Thoracic aorta (tissue), 2 donors: ENCODE results near the gene PRKCA. TPM values are rescaled to one million over a fixed set of nuclear protein-coding genes. Genes with fewer than 3 reads are reported as not detected.

ENCODE experiments used
- ATAC-seq: fragments of 150-250 bp; one replicate; pipeline ENCODE4 v1.8.0; 2017; ENCODE audit warnings: low read depth; ENCODE audit not compliant: insufficient number of reproducible peaks, low FRiP score
- DNase-seq: peaks from one replicate; pipeline ENCODE4 v3.0.0-alpha.2; 2020; ENCODE audit warnings: low spot score
- H3K27ac ChIP-seq, 2 donors: fragments of 200-600 bp; sonication (generic); 1 replicate in 1 of 2; 2 replicates in 1 of 2; pipeline ENCODE4 v1.5.1; 2016; ENCODE audit warnings: mild to moderate bottlenecking in 2 of 2, moderate library complexity in 2 of 2
- H3K27me3 ChIP-seq: fragments of 200-600 bp; sonication (generic); replicated peaks from 2 replicates; pipeline ENCODE4 v1.6.0; 2016; ENCODE audit warnings: mild to moderate bottlenecking; ENCODE audit not compliant: insufficient read depth
- H3K36me3 ChIP-seq: fragments of 200-600 bp; sonication (generic); one replicate; pipeline ENCODE4 v1.5.1; 2016
- H3K4me1 ChIP-seq, 2 donors: fragments of 200-600 bp; sonication (generic); 1 replicate in 1 of 2; 2 replicates in 1 of 2; pipeline versions ENCODE4 v1.5.1 to v1.6.0; 2016; ENCODE audit warnings: low read depth in 2 of 2, mild to moderate bottlenecking in 1 of 2; ENCODE audit not compliant: control insufficient read depth in 1 of 2
- H3K4me3 ChIP-seq: fragments of 200-600 bp; sonication (generic); 2 replicates; pipeline ENCODE4 v1.5.1; 2016; ENCODE audit warnings: mild to moderate bottlenecking
- H3K9me3 ChIP-seq: fragments of 200-600 bp; sonication (generic); 2 replicates; pipeline ENCODE4 v1.5.1; 2016
- total RNA-seq, 2 donors: library from RNA; depleted of rRNA; stranded (reverse); fragments of >200 nt; gene quantifications; one replicate each; pipeline versions ENCODE4 v1.1.0 to v1.2.3, GENCODE V29; 2016
- TF ChIP-seq, protein P1 (sequence below): fragments of 200-600 bp; sonication (generic); IDR thresholded peaks from one replicate; pipeline ENCODE4 v1.5.1; 2019; ENCODE audit warnings: antibody characterized with exemption

The PRKCA gene
- total RNA-seq, 2 donors from 2014 or later: 9.1 to 11.6 TPM

DNA sequence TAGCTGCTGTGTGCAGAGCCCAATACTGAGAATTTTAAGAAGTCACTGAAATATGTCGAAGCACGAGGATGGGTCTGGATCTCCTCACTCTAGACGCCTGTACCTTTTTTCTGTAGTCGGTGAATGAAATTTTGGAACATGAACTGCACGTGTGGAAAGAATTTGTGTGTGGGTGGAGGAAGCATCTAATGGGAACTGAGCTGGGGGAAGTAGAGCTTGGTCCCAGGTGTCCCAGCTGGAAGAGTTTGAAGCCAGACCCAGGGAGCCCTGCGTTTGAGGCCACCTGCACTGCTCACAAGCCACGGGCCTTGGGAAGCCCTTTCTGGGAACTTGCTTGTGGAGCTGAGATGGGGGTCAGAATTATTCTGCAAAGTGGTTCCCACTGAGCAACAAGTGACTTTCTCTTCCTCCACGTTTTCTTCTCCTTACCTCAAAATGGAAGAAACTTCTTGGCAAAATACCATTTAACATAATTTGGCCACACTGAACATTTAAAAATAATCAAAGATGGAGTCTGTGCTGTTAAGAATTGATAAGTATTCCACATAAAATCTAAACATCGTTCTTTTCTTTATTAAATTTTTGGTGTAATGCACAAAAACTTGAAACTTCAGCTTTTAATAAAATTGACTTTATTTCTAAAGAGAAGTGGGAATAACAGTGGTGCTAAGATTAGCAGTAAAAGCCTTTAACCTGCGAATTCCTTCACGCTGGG, 163.8 kb downstream of the PRKCA start:
- DNase-seq (no peak), ATAC-seq (no peak)
- H3K4me1 ChIP-seq: peaks cover 7 to 26% of the 10 kb centered on the region in 2 donors
- no peaks in the 10 kb centered on the region for H3K36me3 ChIP-seq
- H3K27ac ChIP-seq: peak overlapping the region in 1 of 2 donors; percentile 0
- peak overlapping the region; percentile 42 for H3K4me3 ChIP-seq
- no peaks in the 10 kb centered on the region for H3K27me3 ChIP-seq
- TF ChIP-seq, protein P1, sequence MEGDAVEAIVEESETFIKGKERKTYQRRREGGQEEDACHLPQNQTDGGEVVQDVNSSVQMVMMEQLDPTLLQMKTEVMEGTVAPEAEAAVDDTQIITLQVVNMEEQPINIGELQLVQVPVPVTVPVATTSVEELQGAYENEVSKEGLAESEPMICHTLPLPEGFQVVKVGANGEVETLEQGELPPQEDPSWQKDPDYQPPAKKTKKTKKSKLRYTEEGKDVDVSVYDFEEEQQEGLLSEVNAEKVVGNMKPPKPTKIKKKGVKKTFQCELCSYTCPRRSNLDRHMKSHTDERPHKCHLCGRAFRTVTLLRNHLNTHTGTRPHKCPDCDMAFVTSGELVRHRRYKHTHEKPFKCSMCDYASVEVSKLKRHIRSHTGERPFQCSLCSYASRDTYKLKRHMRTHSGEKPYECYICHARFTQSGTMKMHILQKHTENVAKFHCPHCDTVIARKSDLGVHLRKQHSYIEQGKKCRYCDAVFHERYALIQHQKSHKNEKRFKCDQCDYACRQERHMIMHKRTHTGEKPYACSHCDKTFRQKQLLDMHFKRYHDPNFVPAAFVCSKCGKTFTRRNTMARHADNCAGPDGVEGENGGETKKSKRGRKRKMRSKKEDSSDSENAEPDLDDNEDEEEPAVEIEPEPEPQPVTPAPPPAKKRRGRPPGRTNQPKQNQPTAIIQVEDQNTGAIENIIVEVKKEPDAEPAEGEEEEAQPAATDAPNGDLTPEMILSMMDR: no peak
- no peaks in the 10 kb centered on the region for H3K9me3 ChIP-seq

GRCh38 chr17:66466840-66467367, 164.5 kb downstream of the PRKCA start:
- H3K9me3 ChIP-seq: no peaks in the 10 kb centered on the region
- H3K36me3 ChIP-seq: no peaks in the 10 kb centered on the region
- H3K27me3 ChIP-seq: no peaks in the 10 kb centered on the region
- ATAC-seq (peak; percentile 60), DNase-seq (no peak)
- H3K27ac ChIP-seq: peak overlapping the region; percentile 0 to 66
- TF ChIP-seq, protein P1: no peak
- H3K4me1 ChIP-seq: peaks cover 7 to 26% of the 10 kb centered on the region in 2 donors
- peak overlapping the region; percentile 42 for H3K4me3 ChIP-seq

DNA sequence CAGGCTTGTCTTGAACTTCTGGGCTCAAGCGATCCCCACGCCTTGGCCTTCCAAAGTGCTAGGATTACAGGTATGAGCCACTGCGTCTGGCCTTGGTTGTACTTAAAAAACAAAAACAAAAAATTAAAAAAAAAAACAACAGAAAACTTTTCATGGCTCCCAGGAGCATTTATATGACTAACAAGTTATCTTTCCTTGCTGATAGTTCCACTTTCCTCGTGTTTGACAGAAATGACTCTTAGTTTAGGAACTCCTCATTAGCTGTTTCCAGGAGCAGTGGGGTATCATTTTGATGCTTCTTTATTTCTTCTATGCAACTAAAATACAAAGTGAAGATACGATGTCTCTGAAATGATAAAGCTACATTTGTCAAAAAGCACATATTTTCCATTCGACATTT, 165.4 kb downstream of the PRKCA start:
- Histone ChIP-seq H3K4me3 (no peak overlapping the region), H3K9me3 (no peaks in the 10 kb centered on the region), H3K4me1 (peaks cover 7 to 26% of the 10 kb centered on the region in 2 donors), H3K36me3 (no peaks in the 10 kb centered on the region), H3K27ac (peak overlapping the region in 1 of 2 donors; percentile 66), H3K27me3 (no peaks in the 10 kb centered on the region)
- DNase-seq (no peak), ATAC-seq (no peak)
- TF ChIP-seq, protein P1: no peak

GRCh38 chr17:66468241-66469087, 166.1 kb downstream of the PRKCA start:
- Histone ChIP-seq H3K27ac (no peak overlapping the region), H3K9me3 (no peaks in the 10 kb centered on the region)
- no peak for DNase-seq

More at GRCh38 chr17:66468241-66469087, 166.1 kb downstream of the PRKCA start:
- Histone ChIP-seq H3K27me3 (no peaks in the 10 kb centered on the region), H3K4me3 (no peak overlapping the region), H3K36me3 (no peaks in the 10 kb centered on the region), H3K4me1 (peaks cover 7 to 26% of the 10 kb centered on the region in 2 donors)
- TF ChIP-seq, protein P1: no peak
- ATAC-seq: no peak
